Endothelial cell of umbilical vein (primary cell): ENCODE data around the gene LRP3. TPM values are rescaled to one million over a fixed set of nuclear protein-coding genes. Genes with fewer than 3 reads are reported as not detected.

Source experiments
- BruUV-seq: library from RNA; stranded (reverse); fragments of 400-500 nt; replicated peaks from 2 replicates; lab custom pipeline; 2021; lab: Mats Ljungman, UMichigan
- CTCF ChIA-PET: fragments of 300-600, 350-600 bp; sonication (Branson Sonifier 250); formaldehyde crosslinking; loops from one replicate; lab custom pipeline; 2021; ENCODE audit warnings: antibody characterized with exemption, inconsistent platforms; lab: Charles Lee
- POLR2A ChIA-PET: fragments of 300-600, 350-600 bp; sonication (Branson Sonifier 250); formaldehyde crosslinking; loops from one replicate; lab custom pipeline; 2021; ENCODE audit warnings: antibody characterized with exemption, inconsistent platforms; lab: Charles Lee
- DNase-seq: peaks from one replicate; pipeline ENCODE4 v3.0.0-alpha.2; 2011; ENCODE audit warnings: low read depth, low spot score
- FAIRE-seq: peaks from 2 replicates; lab custom pipeline; 2011; peaks lifted over from hg19 to GRCh38; lab: Jason Lieb, UNC
- H2AFZ ChIP-seq: 2 replicates; pipeline ENCODE4 v1.6.0; 2012; ENCODE audit warnings: low read depth, low read length, control low read depth, inconsistent platforms
- H3K27ac ChIP-seq: 2 replicates; pipeline ENCODE4 v1.5.1; 2011; ENCODE audit warnings: low read depth, mild to moderate bottlenecking, control low read depth, low read length, moderate library complexity; ENCODE audit not compliant: insufficient read depth
- H3K27me3 ChIP-seq, 2 experiments: 2 replicates each; pipeline versions ENCODE4 v1.6.0 to v1.6.1; 2011; ENCODE audit warnings: low read length in 2 of 2, mixed read lengths in 1 of 2; ENCODE audit not compliant: control insufficient read depth in 2 of 2, insufficient read depth in 2 of 2
- H3K36me3 ChIP-seq, 2 experiments: 2 replicates in 1 of 2; 3 replicates in 1 of 2; pipeline ENCODE4 v1.5.1; 2011; ENCODE audit warnings: low read length in 2 of 2, mild to moderate bottlenecking in 1 of 2, moderate library complexity in 1 of 2; ENCODE audit not compliant: control insufficient read depth in 2 of 2, insufficient read depth in 2 of 2; ENCODE audit errors: extremely low read depth in 1 of 2
- H3K4me1 ChIP-seq: 3 replicates; pipeline ENCODE4 v1.5.1; 2011; ENCODE audit warnings: mild to moderate bottlenecking, low read length; ENCODE audit not compliant: control insufficient read depth, insufficient read depth; ENCODE audit errors: extremely low read depth
- H3K4me2 ChIP-seq: 2 replicates; pipeline ENCODE4 v1.6.1; 2011; ENCODE audit warnings: low read length, control low read depth, mixed read lengths; ENCODE audit not compliant: insufficient read depth
- H3K4me3 ChIP-seq, 3 experiments: fragments of 200-600 bp in 1 of 3; sonication (generic), shearing (Covaris generic) in 1 of 3; replicated peaks in 1 of 3; 2 replicates each; pipeline ENCODE4 v1.5.1; 2011 to 2016; ENCODE audit warnings: control low read depth in 3 of 3, low read length in 3 of 3, mild to moderate bottlenecking in 2 of 3, inconsistent platforms in 1 of 3, low read depth in 1 of 3, moderate library complexity in 1 of 3; ENCODE audit not compliant: insufficient read depth in 1 of 3
- H3K79me2 ChIP-seq: 2 replicates; pipeline ENCODE4 v1.6.0; 2012; ENCODE audit warnings: low read length, inconsistent platforms; ENCODE audit not compliant: control insufficient read depth, insufficient read depth
- H3K9ac ChIP-seq: replicated peaks from 2 replicates; pipeline ENCODE3; 2011; ENCODE audit warnings: low read length, control low read depth; ENCODE audit not compliant: insufficient read depth; ENCODE audit errors: extremely low read depth
- H3K9me1 ChIP-seq: replicated peaks from 3 replicates; pipeline ENCODE4 v1.6.0; 2011; ENCODE audit warnings: mild to moderate bottlenecking, low read length; ENCODE audit not compliant: control insufficient read depth, insufficient read depth; ENCODE audit errors: extremely low read depth
- H3K9me3 ChIP-seq: replicated peaks from 2 replicates; pipeline ENCODE4 v1.5.1; 2012; ENCODE audit warnings: low read length, inconsistent platforms; ENCODE audit not compliant: control insufficient read depth, insufficient read depth
- H4K20me1 ChIP-seq: replicated peaks from 2 replicates; pipeline ENCODE3; 2011; ENCODE audit warnings: mild to moderate bottlenecking, low read length; ENCODE audit not compliant: control insufficient read depth, insufficient read depth; ENCODE audit errors: extremely low read depth
- EZH2 ChIP-seq: IDR thresholded peaks from 2 replicates; pipeline ENCODE4 v1.6.1; 2012; ENCODE audit warnings: borderline replicate concordance, low read depth, mild to moderate bottlenecking, moderate library complexity, low read length, inconsistent platforms; ENCODE audit not compliant: severe bottlenecking
- FOS ChIP-seq: IDR thresholded peaks from 2 replicates; pipeline ENCODE4 v1.6.1; 2011; ENCODE audit warnings: mild to moderate bottlenecking, low read length, moderate library complexity, borderline replicate concordance; ENCODE audit not compliant: insufficient read depth
- GATA2 ChIP-seq: IDR thresholded peaks from 2 replicates; pipeline ENCODE4 v1.7.0; 2011; ENCODE audit warnings: low read depth, mild to moderate bottlenecking, moderate library complexity, mixed read lengths, low read length; ENCODE audit not compliant: insufficient read length, insufficient read depth
- JUN ChIP-seq: IDR thresholded peaks from 2 replicates; pipeline ENCODE4 v1.6.1; 2011; ENCODE audit warnings: borderline replicate concordance, low read depth; ENCODE audit not compliant: insufficient read length, insufficient read depth
- MYC ChIP-seq: IDR thresholded peaks from one replicate; pipeline ENCODE4 v1.6.1; 2011; ENCODE audit warnings: mild to moderate bottlenecking, low read depth, low read length
- POLR2A ChIP-seq: IDR thresholded peaks from 2 replicates; pipeline ENCODE4 v1.6.1; 2012; ENCODE audit warnings: low read depth, mild to moderate bottlenecking, control low read depth, low read length
- POLR2AphosphoS5 ChIP-seq: IDR thresholded peaks from 2 replicates; pipeline ENCODE4 v1.6.1; 2012; ENCODE audit warnings: low read depth, mild to moderate bottlenecking, control low read depth, low read length, moderate library complexity; ENCODE audit not compliant: insufficient read depth
- dilution Hi-C: fragments of 300-500 bp; cut with MboI; formaldehyde crosslinking; loops from one replicate; pipeline ENCODE4 v1.15.0; 2019; ENCODE audit warnings: low sequenced_read_pairs; ENCODE audit not compliant: extremely low pct_ligation_motif_present
- intact Hi-C: fragments of 100-400 bp; cut with micrococcal nuclease; formaldehyde crosslinking; loops from one replicate; pipeline ENCODE4 v1.10.0; 2022
- polyA plus RNA-seq, 4 experiments: library from polyadenylated mRNA; depleted of rRNA in 3 of 4; stranded (reverse) in 3 of 4; unstranded in 1 of 4; fragments of >200 nt; gene quantifications; 2 replicates each; pipeline versions ENCODE4 v1.2.1 to v1.2.3, GENCODE V29; 2011 to 2012; ENCODE audit warnings: missing spikeins in 1 of 4
- total RNA-seq: library from RNA; stranded (reverse); gene quantifications from 2 replicates; pipeline ENCODE4 v1.2.3, GENCODE V29; 2021
- TF ChIP-seq, protein P1 (sequence below): IDR thresholded peaks from 2 replicates; pipeline ENCODE4 v1.6.1; 2011; ENCODE audit not compliant: insufficient read depth, insufficient read length
- TF ChIP-seq, protein P2 (sequence below), 2 donors: IDR thresholded peaks; 1 replicate in 1 of 2; 2 replicates in 1 of 2; pipeline ENCODE4 v1.5.1; 2011; ENCODE audit warnings: low read length in 2 of 2, mild to moderate bottlenecking in 2 of 2, moderate library complexity in 2 of 2, control low read depth in 1 of 2, inconsistent platforms in 1 of 2, low read depth in 1 of 2; ENCODE audit not compliant: insufficient read depth in 1 of 2; ENCODE audit errors: extremely low read depth in 1 of 2

LRP3 gene
- total and polyA plus RNA-seq, 2 donors (not counting 3 experiments of a cell fraction or from before 2014, with no cell fraction given) = 14.3 to 19.4 TPM

DNA sequence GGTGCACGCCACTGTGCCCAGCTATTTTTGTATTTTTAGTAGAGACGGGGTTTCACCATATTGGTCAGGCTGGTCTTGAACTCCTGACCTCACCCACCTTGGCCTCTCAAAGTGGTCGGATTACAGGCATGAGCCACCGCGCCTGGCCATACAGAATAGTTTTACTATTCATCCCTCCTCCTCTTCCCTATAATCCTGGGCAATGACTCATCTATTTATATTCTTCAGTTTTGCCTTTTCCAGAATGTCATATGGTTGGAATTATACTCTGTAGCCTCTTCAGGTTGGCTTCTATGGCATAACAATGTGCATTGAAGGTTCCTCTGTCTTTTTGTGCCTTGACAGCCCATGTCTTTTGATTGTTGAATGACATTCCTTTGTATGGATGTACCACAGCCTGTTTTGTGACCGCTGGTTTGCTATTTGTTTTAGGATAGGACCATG lies 22.2 kb upstream of the LRP3 start:
- CTCF ChIA-PET = interaction anchor here (5.8 kb wide), 1 partner anchor 13 kb away, joined by 32 read pairs; no protein-coding TSS in a partner anchor
- no peaks in the 10 kb centered on the region for H3K9me1 ChIP-seq
- FAIRE-seq = no peak
- H3K36me3 ChIP-seq = no peaks in the 10 kb centered on the region
- no peaks in the 10 kb centered on the region for H3K27me3 ChIP-seq
- DNase-seq = no peak
- BruUV-seq = no TSS peak
- TF ChIP-seq GATA2 = no peak
- no peak for TF ChIP-seq FOS
- TF ChIP-seq, protein P1, sequence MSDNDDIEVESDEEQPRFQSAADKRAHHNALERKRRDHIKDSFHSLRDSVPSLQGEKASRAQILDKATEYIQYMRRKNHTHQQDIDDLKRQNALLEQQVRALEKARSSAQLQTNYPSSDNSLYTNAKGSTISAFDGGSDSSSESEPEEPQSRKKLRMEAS = no peak
- TF ChIP-seq JUN = no peak
- TF ChIP-seq POLR2AphosphoS5 = no peak
- TF ChIP-seq, protein P2, sequence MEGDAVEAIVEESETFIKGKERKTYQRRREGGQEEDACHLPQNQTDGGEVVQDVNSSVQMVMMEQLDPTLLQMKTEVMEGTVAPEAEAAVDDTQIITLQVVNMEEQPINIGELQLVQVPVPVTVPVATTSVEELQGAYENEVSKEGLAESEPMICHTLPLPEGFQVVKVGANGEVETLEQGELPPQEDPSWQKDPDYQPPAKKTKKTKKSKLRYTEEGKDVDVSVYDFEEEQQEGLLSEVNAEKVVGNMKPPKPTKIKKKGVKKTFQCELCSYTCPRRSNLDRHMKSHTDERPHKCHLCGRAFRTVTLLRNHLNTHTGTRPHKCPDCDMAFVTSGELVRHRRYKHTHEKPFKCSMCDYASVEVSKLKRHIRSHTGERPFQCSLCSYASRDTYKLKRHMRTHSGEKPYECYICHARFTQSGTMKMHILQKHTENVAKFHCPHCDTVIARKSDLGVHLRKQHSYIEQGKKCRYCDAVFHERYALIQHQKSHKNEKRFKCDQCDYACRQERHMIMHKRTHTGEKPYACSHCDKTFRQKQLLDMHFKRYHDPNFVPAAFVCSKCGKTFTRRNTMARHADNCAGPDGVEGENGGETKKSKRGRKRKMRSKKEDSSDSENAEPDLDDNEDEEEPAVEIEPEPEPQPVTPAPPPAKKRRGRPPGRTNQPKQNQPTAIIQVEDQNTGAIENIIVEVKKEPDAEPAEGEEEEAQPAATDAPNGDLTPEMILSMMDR (IDR thresholded peaks at IDR 0.05; ENCODE audit: extremely low read depth in 1 of 2, insufficient read depth in 1 of 2, low read depth in 1 of 2, low read length in 2 of 2) = no peak
- no peak for TF ChIP-seq POLR2A
- no peak for TF ChIP-seq MYC
- no peak for TF ChIP-seq EZH2
- dilution Hi-C loops (no loop called here), intact Hi-C loops (no loop called here)
- no peak overlapping the region for H3K27ac ChIP-seq
- no peak overlapping the region for H3K4me3 ChIP-seq
- POLR2A ChIA-PET = no interaction called here
- peaks cover 6% of the 10 kb centered on the region for H3K4me1 ChIP-seq
- no peak overlapping the region for H3K9ac ChIP-seq
- no peak overlapping the region for H2AFZ ChIP-seq
- H3K9me3 ChIP-seq = no peaks in the 10 kb centered on the region
- H4K20me1 ChIP-seq = no peaks in the 10 kb centered on the region
- no peaks in the 10 kb centered on the region for H3K79me2 ChIP-seq
- no peak overlapping the region for H3K4me2 ChIP-seq
